Measurements from ENCODE around the gene MAPK8. TPM values are rescaled to one million over a fixed set of nuclear protein-coding genes. Genes with fewer than 3 reads are reported as not detected.

The MAPK8 gene
- total RNA-seq, 1 donor from 2014 or later = 47.4 TPM

DNA sequence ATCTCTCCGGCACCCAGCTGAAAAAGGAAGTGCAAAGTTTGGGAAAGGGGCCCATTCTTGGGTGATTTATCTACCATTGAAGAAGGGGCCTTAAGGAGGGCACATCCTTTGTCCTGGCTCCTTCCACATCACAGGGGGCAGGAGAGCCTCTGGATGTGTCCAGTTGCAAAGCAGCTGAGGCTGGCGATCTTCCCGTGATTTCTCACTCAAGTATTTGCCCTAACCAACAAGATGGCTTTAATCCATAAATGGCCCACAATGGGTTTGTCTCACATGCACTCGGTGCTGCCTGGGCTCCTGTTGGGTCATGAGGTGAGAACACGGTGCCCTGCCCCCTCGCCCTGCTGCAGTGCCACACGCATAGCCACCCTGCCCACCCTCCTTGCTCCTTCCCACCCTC is 17.8 kb upstream of the MAPK8 start:
- Histone ChIP-seq H3K9ac (ENCODE audit: low read length) (no peak overlapping the region), H3K4me1 (ENCODE audit: insufficient read depth, low read length) (peaks cover 4% of the 10 kb centered on the region), H3K27me3 (ENCODE audit: insufficient read depth, low read length) (peaks cover 7% of the 10 kb centered on the region), H3K4me3 (ENCODE audit: insufficient read depth, low read depth, low read length) (no peak overlapping the region), H4K20me1 (ENCODE audit: insufficient read depth, low read length) (no peaks in the 10 kb centered on the region), H3K36me3 (ENCODE audit: insufficient read depth, low read length) (no peaks in the 10 kb centered on the region), H3K4me2 (ENCODE audit: low read length) (no peak overlapping the region), H2AFZ (ENCODE audit: low read depth, low read length) (no peak overlapping the region), H3K9me3 (ENCODE audit: insufficient read depth, low read depth, low read length) (no peaks in the 10 kb centered on the region), H3K27ac (ENCODE audit: low read depth, low read length) (no peak overlapping the region), H3K79me2 (ENCODE audit: insufficient read depth, low read length) (no peaks in the 10 kb centered on the region)
- no peak for TF ChIP-seq EZH2 (IDR thresholded peaks at IDR 0.05; ENCODE audit: insufficient read depth, low read length)
- TF ChIP-seq, protein P1, sequence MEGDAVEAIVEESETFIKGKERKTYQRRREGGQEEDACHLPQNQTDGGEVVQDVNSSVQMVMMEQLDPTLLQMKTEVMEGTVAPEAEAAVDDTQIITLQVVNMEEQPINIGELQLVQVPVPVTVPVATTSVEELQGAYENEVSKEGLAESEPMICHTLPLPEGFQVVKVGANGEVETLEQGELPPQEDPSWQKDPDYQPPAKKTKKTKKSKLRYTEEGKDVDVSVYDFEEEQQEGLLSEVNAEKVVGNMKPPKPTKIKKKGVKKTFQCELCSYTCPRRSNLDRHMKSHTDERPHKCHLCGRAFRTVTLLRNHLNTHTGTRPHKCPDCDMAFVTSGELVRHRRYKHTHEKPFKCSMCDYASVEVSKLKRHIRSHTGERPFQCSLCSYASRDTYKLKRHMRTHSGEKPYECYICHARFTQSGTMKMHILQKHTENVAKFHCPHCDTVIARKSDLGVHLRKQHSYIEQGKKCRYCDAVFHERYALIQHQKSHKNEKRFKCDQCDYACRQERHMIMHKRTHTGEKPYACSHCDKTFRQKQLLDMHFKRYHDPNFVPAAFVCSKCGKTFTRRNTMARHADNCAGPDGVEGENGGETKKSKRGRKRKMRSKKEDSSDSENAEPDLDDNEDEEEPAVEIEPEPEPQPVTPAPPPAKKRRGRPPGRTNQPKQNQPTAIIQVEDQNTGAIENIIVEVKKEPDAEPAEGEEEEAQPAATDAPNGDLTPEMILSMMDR (IDR thresholded peaks at IDR 0.05; ENCODE audit: insufficient read depth, low read depth, low read length) = no peak
- Mint-ChIP-seq H3K4me3 (ENCODE audit: unreplicated experiment) (no peak overlapping the region), H3K27ac (ENCODE audit: unreplicated experiment) (no peak overlapping the region), H3K36me3 (ENCODE audit: low read depth, unreplicated experiment) (no peaks in the 10 kb centered on the region), H3K4me1 (ENCODE audit: low read depth, unreplicated experiment) (peaks cover 22% of the 10 kb centered on the region), H3K9me3 (ENCODE audit: unreplicated experiment) (peaks cover 10% of the 10 kb centered on the region), H3K27me3 (ENCODE audit: low read depth, unreplicated experiment) (peaks cover 16% of the 10 kb centered on the region)
- DNase-seq (ENCODE audit: low read depth) (peak; percentile 23), FAIRE-seq (no peak)

DNA sequence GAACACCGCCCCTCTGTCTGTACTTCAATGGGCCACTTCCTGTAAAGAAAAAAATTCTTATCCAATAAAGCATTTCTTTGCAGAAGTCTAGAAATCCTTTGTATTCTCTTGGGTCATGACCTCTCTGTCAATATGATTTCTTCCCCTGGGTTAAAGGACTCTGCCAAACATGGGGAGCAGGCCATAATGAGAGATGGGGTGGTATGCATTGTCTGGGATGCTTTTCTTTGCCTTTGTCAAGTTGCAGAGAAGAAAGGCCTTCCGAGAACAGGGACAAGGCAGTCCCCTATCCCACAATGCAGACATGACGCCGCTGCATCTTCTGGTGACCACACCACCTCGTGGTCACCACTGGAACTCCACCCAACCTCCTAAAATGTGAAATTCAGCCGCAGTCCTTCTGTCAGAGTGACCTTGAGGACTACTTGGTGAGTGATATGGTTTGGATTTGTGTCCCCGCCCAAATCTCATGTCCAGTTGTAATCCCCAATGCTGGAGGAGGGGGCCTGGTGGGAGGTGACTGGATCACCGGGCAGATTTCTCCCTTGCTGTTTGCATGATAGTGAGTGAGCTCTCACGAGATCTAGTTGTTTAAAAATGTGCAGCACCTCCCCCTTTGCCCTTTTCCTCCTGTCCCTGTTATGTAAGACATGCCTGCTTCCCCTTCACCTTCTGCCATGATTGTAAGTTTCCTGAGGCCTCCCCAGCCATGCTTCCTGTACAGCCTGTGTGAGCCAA is 16.8 kb upstream of the MAPK8 start:
- peaks cover 4% of the 10 kb centered on the region for H3K4me1 ChIP-seq (ENCODE audit: insufficient read depth, low read length)
- H3K79me2 ChIP-seq (ENCODE audit: insufficient read depth, low read length) = no peaks in the 10 kb centered on the region
- Mint-ChIP-seq H3K9me3 (ENCODE audit: unreplicated experiment) (peaks cover 6% of the 10 kb centered on the region), H3K27ac (ENCODE audit: unreplicated experiment) (no peak overlapping the region), H3K4me3 (ENCODE audit: unreplicated experiment) (no peak overlapping the region), H3K4me1 (ENCODE audit: low read depth, unreplicated experiment) (peaks cover 22% of the 10 kb centered on the region), H3K27me3 (ENCODE audit: low read depth, unreplicated experiment) (peaks cover 12% of the 10 kb centered on the region), H3K36me3 (ENCODE audit: low read depth, unreplicated experiment) (no peaks in the 10 kb centered on the region)
- H4K20me1 ChIP-seq (ENCODE audit: insufficient read depth, low read length) = no peaks in the 10 kb centered on the region
- no peak overlapping the region for H3K27ac ChIP-seq (ENCODE audit: low read depth, low read length)
- no peak for FAIRE-seq
- H3K4me2 ChIP-seq (ENCODE audit: low read length) = no peak overlapping the region
- no peaks in the 10 kb centered on the region for H3K36me3 ChIP-seq (ENCODE audit: insufficient read depth, low read length)
- no peak overlapping the region for H2AFZ ChIP-seq (ENCODE audit: low read depth, low read length)
- DNase-seq (ENCODE audit: low read depth) = no peak
- H3K9ac ChIP-seq (ENCODE audit: low read length) = no peak overlapping the region
- no peak overlapping the region for H3K4me3 ChIP-seq (ENCODE audit: insufficient read depth, low read depth, low read length)
- H3K9me3 ChIP-seq (ENCODE audit: insufficient read depth, low read depth, low read length) = no peaks in the 10 kb centered on the region
- no peak for TF ChIP-seq EZH2 (IDR thresholded peaks at IDR 0.05; ENCODE audit: insufficient read depth, low read length)
- TF ChIP-seq, protein P1 (IDR thresholded peaks at IDR 0.05; ENCODE audit: insufficient read depth, low read depth, low read length) = peak; percentile 77
- peaks cover 6% of the 10 kb centered on the region for H3K27me3 ChIP-seq (ENCODE audit: insufficient read depth, low read length)

DNA sequence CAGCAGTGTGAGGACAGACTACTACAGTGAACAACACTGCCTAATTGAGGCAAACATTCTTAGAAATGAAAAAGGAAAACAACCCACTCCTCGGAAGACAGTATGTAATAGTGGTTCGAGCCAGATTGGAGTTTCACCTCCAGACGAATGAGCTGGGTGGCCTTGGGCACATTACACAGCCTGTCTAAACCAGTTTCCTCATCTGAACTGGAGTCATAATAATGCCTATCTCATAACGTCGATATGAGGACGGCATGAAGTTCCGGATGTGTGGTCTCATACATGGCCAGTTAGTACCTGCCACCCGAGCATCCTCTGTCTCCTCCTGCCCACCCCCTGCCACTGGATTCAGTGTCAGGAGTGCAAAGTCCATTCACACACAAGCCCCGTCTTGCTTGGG is 16.2 kb upstream of the MAPK8 start:
- no peaks in the 10 kb centered on the region for H3K79me2 ChIP-seq (ENCODE audit: insufficient read depth, low read length)
- peaks cover 1% of the 10 kb centered on the region for H3K9me3 Mint-ChIP-seq (ENCODE audit: unreplicated experiment)
- peaks cover 4% of the 10 kb centered on the region for H3K4me1 ChIP-seq (ENCODE audit: insufficient read depth, low read length)
- no peak overlapping the region for H3K9ac ChIP-seq (ENCODE audit: low read length)
- no peak overlapping the region for H3K4me2 ChIP-seq (ENCODE audit: low read length)
- no peaks in the 10 kb centered on the region for H3K9me3 ChIP-seq (ENCODE audit: insufficient read depth, low read depth, low read length)
- H3K27ac Mint-ChIP-seq (ENCODE audit: unreplicated experiment) = no peak overlapping the region
- no peak for DNase-seq (ENCODE audit: low read depth)
- H3K27ac ChIP-seq (ENCODE audit: low read depth, low read length) = no peak overlapping the region
- peaks cover 7% of the 10 kb centered on the region for H3K27me3 Mint-ChIP-seq (ENCODE audit: low read depth, unreplicated experiment)
- no peaks in the 10 kb centered on the region for H3K36me3 Mint-ChIP-seq (ENCODE audit: low read depth, unreplicated experiment)
- no peaks in the 10 kb centered on the region for H4K20me1 ChIP-seq (ENCODE audit: insufficient read depth, low read length)
- H3K4me1 Mint-ChIP-seq (ENCODE audit: low read depth, unreplicated experiment) = peaks cover 22% of the 10 kb centered on the region
- no peak overlapping the region for H3K4me3 Mint-ChIP-seq (ENCODE audit: unreplicated experiment)
- H3K4me3 ChIP-seq (ENCODE audit: insufficient read depth, low read depth, low read length) = no peak overlapping the region
- no peak for TF ChIP-seq EZH2 (IDR thresholded peaks at IDR 0.05; ENCODE audit: insufficient read depth, low read length)
- TF ChIP-seq, protein P1 (IDR thresholded peaks at IDR 0.05; ENCODE audit: insufficient read depth, low read depth, low read length) = no peak
- no peak overlapping the region for H2AFZ ChIP-seq (ENCODE audit: low read depth, low read length)
- no peaks in the 10 kb centered on the region for H3K27me3 ChIP-seq (ENCODE audit: insufficient read depth, low read length)
- no peak for FAIRE-seq
- no peaks in the 10 kb centered on the region for H3K36me3 ChIP-seq (ENCODE audit: insufficient read depth, low read length)
